Lower leg skin (tissue), 3 donors: ENCODE results near the gene RPS16.

Source experiments
- CTCF ChIP-seq, 3 donors: fragments of 450-650 bp; IDR thresholded peaks; one replicate each; pipeline ENCODE4 v1.5.1; 2016; ENCODE audit warnings: antibody characterized with exemption in 3 of 3, mild to moderate bottlenecking in 3 of 3, moderate library complexity in 2 of 3
- POLR2A ChIP-seq, 2 donors: fragments of 450-650 bp; IDR thresholded peaks; one replicate each; pipeline ENCODE4 v1.6.1; 2016 to 2017; ENCODE audit warnings: antibody characterized with exemption in 2 of 2, mild to moderate bottlenecking in 1 of 2, moderate library complexity in 1 of 2

DNA sequence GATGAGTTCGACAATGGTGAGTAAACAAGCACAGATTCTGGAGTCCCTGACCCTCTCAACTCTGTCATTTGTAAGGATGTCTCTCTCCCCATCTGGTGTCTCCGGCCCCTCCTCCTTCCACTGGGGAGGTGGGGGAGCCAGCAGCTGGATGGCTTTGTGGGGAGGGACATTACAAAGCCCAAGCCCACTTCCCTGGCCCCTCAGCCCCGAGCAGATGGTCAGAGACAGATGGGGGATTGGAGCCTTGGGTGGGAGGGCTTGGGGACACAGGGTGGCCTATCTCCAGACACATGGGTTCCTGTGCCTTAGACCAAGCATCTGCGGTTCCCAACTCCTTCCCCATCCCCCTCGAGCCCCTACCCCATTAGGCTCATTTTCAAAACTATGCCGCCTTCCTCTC lies 47.4 kb upstream of the RPS16 start:
- TF ChIP-seq CTCF (IDR thresholded peaks at IDR 0.05) (no peak), POLR2A (IDR thresholded peaks at IDR 0.05) (no peak)
